GM12878 (cell line): ENCODE results near the gene ZKSCAN8. TPM values are rescaled to one million over a fixed set of nuclear protein-coding genes. Genes with fewer than 3 reads are reported as not detected.
A peak's percentile ranks its signal among the peaks of the same experiment; 100 is the strongest.

Experiments
- ASH2L ChIP-seq: fragments of 300-600, 200-600 bp; sonication (generic); IDR thresholded peaks from 2 replicates; pipeline ENCODE4 v1.6.1; 2017; ENCODE audit warnings: low read depth, mild to moderate bottlenecking, borderline replicate concordance
- CHD2 ChIP-seq: IDR thresholded peaks from 2 replicates; pipeline ENCODE4 v1.6.1; 2011; ENCODE audit warnings: low read depth, low read length, improper control_type of control experiment, borderline replicate concordance
- CREM ChIP-seq: IDR thresholded peaks from 2 replicates; pipeline ENCODE4 v1.6.1; 2014; ENCODE audit warnings: antibody characterized with exemption, low read depth
- DPF2 ChIP-seq: fragments of 450-650 bp; IDR thresholded peaks from 2 replicates; pipeline ENCODE4 v1.6.1; 2017; ENCODE audit warnings: mild to moderate bottlenecking
- FOXK2 ChIP-seq: fragments of 450-650 bp; IDR thresholded peaks from 2 replicates; pipeline ENCODE4 v1.6.1; 2017; ENCODE audit warnings: mild to moderate bottlenecking, moderate library complexity
- HDGF ChIP-seq: fragments of 450-650 bp; IDR thresholded peaks from 2 replicates; pipeline ENCODE4 v1.6.1; 2016; ENCODE audit warnings: antibody characterized with exemption
- KLF5 ChIP-seq: fragments of 450-650 bp; IDR thresholded peaks from 2 replicates; pipeline ENCODE4 v1.6.1; 2014; ENCODE audit warnings: mild to moderate bottlenecking; ENCODE audit not compliant: partially characterized antibody
- NFYB ChIP-seq: IDR thresholded peaks from 2 replicates; pipeline ENCODE4 v1.6.1; 2011; ENCODE audit warnings: low read depth, mild to moderate bottlenecking, low read length, improper control_type of control experiment, moderate library complexity; ENCODE audit not compliant: insufficient read depth
- NR2C1 ChIP-seq: fragments of 450-650 bp; IDR thresholded peaks from 2 replicates; pipeline ENCODE4 v1.6.1; 2017; ENCODE audit warnings: antibody characterized with exemption, mild to moderate bottlenecking, moderate library complexity
- SIN3A ChIP-seq: IDR thresholded peaks from 2 replicates; pipeline ENCODE4 v1.6.1; 2012; ENCODE audit warnings: low read depth, low read length, improper control_type of control experiment
- SIX5 ChIP-seq: IDR thresholded peaks from 2 replicates; pipeline ENCODE4 v1.6.1; 2011; ENCODE audit warnings: mild to moderate bottlenecking, low read depth, low read length, moderate library complexity; ENCODE audit not compliant: severe bottlenecking
- SMAD1 ChIP-seq: fragments of 450-650 bp; IDR thresholded peaks from 2 replicates; pipeline ENCODE4 v1.6.1; 2018; ENCODE audit warnings: mild to moderate bottlenecking, low read depth; ENCODE audit not compliant: partially characterized antibody
- SPI1 ChIP-seq: IDR thresholded peaks from 2 replicates; pipeline ENCODE4 v1.6.1; 2011; ENCODE audit warnings: low read depth, mild to moderate bottlenecking, low read length, moderate library complexity, borderline replicate concordance; ENCODE audit not compliant: insufficient read depth
- SREBF2 ChIP-seq: IDR thresholded peaks from 2 replicates; pipeline ENCODE4 v1.6.1; 2012; ENCODE audit warnings: mild to moderate bottlenecking, low read length
- TCF12 ChIP-seq: IDR thresholded peaks from 2 replicates; pipeline ENCODE4 v1.6.1; 2011; ENCODE audit warnings: low read depth, mild to moderate bottlenecking, low read length
- polyA plus RNA-seq, 11 experiments: library from polyadenylated mRNA; depleted of rRNA in 4 of 11; unstranded in 6 of 11; stranded (reverse) in 5 of 11; fragments of >200 nt; fragmentation: Nextera tagmentation in 4 of 11; fragmentation: Illumina TruSeq in 1 of 11; extraction: Ambion mirVana in 4 of 11; extraction: Trizol in 1 of 11; gene quantifications; 1 replicate in 1 of 11; 2 replicates in 10 of 11; pipeline versions ENCODE4 v1.2.1 to v1.2.3, GENCODE V29; 2011 to 2016; ENCODE audit warnings: inconsistent platforms in 2 of 11, missing spikeins in 2 of 11, low read depth in 1 of 11
- total RNA-seq, 4 experiments: library from RNA; depleted of rRNA in 3 of 4; stranded (reverse); fragments of >200 nt in 3 of 4; fragmentation: Illumina TruSeq in 1 of 4; extraction: Trizol in 1 of 4; gene quantifications; 2 replicates each; pipeline versions ENCODE4 v1.2.1 to v1.2.3, GENCODE V29; 2013 to 2021
- TF ChIP-seq, protein P1 (sequence below): IDR thresholded peaks from 2 replicates; pipeline ENCODE4 v1.6.1; 2012; ENCODE audit warnings: low read depth, low read length, improper control_type of control experiment
- TF ChIP-seq, protein P2 (sequence below): IDR thresholded peaks from 2 replicates; pipeline ENCODE4 v1.6.1; 2012; ENCODE audit warnings: low read depth, low read length, improper control_type of control experiment
- TF ChIP-seq, protein P3 (sequence below): fragments of 450-650 bp; IDR thresholded peaks from 2 replicates; pipeline ENCODE4 v1.6.1; 2017; ENCODE audit warnings: low read depth, mild to moderate bottlenecking, moderate library complexity
- TF ChIP-seq, protein P4 (sequence below): fragments of 450-650 bp; IDR thresholded peaks from 2 replicates; pipeline ENCODE4 v1.6.1; 2018; ENCODE audit warnings: mild to moderate bottlenecking, low read depth, moderate library complexity; ENCODE audit not compliant: partially characterized antibody
- TF ChIP-seq, protein P5 (sequence below): fragments of 450-650 bp; formaldehyde crosslinking; IDR thresholded peaks from 2 replicates; pipeline ENCODE4 v1.4.0; 2020; ENCODE audit warnings: mild to moderate bottlenecking, moderate library complexity

ZKSCAN8 gene
- total and polyA plus RNA-seq, 10 of the 15 experiments (the other 5 are each of a cell fraction or from before 2014, with no cell fraction given): 1.0 to 17.9 (median 8.7) TPM

DNA sequence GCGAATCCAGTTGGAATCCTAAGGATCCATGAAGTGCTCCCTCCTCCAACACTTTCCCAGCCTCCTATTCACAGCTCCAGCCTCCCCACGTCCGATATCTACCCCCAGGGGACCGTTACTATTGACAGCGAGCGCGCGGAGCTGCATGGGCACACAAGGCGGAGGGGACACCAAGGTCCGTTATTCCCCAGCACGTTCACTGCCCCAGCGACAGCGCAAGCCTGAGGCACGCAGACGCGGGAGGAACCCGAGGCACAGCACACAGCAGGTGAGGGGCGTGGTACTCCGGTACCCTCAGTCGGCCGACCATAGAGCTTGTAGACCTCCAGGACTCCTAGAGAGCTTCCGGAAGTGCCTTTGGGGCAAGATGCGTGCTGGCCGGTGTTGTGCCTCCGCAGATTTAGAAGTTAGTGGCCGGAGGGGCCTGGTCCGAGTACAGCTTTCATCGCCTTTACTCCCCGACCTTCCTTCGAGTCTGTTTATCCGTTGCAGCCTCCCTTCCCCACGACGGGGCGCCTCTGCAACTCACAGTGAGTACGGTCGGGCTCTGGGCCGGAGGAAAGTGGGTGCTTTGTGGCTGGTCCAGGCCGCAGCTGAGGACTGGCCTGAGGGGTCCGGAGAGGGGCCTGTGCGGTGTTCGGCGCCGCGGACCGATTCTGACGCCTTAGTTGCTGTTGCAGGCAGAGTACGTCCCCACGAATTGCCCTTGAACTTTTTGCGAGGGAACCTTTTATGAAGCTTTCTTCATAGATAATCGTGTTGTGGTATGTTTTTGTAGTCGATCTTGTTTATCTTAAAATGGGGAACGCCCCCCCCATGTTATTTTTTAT is at the start of gene ZKSCAN8 (continued):
- TF ChIP-seq, protein P1, sequence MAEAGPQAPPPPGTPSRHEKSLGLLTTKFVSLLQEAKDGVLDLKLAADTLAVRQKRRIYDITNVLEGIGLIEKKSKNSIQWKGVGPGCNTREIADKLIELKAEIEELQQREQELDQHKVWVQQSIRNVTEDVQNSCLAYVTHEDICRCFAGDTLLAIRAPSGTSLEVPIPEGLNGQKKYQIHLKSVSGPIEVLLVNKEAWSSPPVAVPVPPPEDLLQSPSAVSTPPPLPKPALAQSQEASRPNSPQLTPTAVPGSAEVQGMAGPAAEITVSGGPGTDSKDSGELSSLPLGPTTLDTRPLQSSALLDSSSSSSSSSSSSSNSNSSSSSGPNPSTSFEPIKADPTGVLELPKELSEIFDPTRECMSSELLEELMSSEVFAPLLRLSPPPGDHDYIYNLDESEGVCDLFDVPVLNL: no peak
- TF ChIP-seq NFYB: no peak
- no peak for TF ChIP-seq SMAD1
- no peak; the same call in 1 of the 2 replicates for TF ChIP-seq ASH2L
- TF ChIP-seq TCF12: peak; percentile 47; the same call in 1 of the 2 replicates
- TF ChIP-seq SPI1: no peak; the same call in 1 of the 2 replicates
- no peak; the same call in 1 of the 2 replicates for TF ChIP-seq SIN3A
- TF ChIP-seq, protein P2, sequence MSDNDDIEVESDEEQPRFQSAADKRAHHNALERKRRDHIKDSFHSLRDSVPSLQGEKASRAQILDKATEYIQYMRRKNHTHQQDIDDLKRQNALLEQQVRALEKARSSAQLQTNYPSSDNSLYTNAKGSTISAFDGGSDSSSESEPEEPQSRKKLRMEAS: peak; percentile 58; the same call in 1 of the 2 replicates
- TF ChIP-seq, protein P3, sequence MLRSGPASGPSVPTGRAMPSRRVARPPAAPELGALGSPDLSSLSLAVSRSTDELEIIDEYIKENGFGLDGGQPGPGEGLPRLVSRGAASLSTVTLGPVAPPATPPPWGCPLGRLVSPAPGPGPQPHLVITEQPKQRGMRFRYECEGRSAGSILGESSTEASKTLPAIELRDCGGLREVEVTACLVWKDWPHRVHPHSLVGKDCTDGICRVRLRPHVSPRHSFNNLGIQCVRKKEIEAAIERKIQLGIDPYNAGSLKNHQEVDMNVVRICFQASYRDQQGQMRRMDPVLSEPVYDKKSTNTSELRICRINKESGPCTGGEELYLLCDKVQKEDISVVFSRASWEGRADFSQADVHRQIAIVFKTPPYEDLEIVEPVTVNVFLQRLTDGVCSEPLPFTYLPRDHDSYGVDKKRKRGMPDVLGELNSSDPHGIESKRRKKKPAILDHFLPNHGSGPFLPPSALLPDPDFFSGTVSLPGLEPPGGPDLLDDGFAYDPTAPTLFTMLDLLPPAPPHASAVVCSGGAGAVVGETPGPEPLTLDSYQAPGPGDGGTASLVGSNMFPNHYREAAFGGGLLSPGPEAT: peak; percentile 84
- TF ChIP-seq NR2C1: peak; percentile 59
- TF ChIP-seq, protein P4, sequence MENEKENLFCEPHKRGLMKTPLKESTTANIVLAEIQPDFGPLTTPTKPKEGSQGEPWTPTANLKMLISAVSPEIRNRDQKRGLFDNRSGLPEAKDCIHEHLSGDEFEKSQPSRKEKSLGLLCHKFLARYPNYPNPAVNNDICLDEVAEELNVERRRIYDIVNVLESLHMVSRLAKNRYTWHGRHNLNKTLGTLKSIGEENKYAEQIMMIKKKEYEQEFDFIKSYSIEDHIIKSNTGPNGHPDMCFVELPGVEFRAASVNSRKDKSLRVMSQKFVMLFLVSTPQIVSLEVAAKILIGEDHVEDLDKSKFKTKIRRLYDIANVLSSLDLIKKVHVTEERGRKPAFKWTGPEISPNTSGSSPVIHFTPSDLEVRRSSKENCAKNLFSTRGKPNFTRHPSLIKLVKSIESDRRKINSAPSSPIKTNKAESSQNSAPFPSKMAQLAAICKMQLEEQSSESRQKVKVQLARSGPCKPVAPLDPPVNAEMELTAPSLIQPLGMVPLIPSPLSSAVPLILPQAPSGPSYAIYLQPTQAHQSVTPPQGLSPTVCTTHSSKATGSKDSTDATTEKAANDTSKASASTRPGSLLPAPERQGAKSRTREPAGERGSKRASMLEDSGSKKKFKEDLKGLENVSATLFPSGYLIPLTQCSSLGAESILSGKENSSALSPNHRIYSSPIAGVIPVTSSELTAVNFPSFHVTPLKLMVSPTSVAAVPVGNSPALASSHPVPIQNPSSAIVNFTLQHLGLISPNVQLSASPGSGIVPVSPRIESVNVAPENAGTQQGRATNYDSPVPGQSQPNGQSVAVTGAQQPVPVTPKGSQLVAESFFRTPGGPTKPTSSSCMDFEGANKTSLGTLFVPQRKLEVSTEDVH: no peak
- no peak for TF ChIP-seq CHD2
- TF ChIP-seq, protein P5, sequence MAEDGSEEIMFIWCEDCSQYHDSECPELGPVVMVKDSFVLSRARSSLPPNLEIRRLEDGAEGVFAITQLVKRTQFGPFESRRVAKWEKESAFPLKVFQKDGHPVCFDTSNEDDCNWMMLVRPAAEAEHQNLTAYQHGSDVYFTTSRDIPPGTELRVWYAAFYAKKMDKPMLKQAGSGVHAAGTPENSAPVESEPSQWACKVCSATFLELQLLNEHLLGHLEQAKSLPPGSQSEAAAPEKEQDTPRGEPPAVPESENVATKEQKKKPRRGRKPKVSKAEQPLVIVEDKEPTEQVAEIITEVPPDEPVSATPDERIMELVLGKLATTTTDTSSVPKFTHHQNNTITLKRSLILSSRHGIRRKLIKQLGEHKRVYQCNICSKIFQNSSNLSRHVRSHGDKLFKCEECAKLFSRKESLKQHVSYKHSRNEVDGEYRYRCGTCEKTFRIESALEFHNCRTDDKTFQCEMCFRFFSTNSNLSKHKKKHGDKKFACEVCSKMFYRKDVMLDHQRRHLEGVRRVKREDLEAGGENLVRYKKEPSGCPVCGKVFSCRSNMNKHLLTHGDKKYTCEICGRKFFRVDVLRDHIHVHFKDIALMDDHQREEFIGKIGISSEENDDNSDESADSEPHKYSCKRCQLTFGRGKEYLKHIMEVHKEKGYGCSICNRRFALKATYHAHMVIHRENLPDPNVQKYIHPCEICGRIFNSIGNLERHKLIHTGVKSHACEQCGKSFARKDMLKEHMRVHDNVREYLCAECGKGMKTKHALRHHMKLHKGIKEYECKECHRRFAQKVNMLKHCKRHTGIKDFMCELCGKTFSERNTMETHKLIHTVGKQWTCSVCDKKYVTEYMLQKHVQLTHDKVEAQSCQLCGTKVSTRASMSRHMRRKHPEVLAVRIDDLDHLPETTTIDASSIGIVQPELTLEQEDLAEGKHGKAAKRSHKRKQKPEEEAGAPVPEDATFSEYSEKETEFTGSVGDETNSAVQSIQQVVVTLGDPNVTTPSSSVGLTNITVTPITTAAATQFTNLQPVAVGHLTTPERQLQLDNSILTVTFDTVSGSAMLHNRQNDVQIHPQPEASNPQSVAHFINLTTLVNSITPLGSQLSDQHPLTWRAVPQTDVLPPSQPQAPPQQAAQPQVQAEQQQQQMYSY: no peak
- 0 out of 2 replicates have a peak, but pooled peaks have one; percentile 63 for TF ChIP-seq HDGF
- TF ChIP-seq FOXK2: peak; percentile 77
- TF ChIP-seq SIX5: peak; percentile 29
- peak; percentile 64; the same call in 1 of the 2 replicates for TF ChIP-seq DPF2
- TF ChIP-seq CREM: peak; percentile 71
- TF ChIP-seq KLF5: peak; percentile 40
- TF ChIP-seq SREBF2: no peak
